Measurements from ENCODE around the gene OR2A25.
"Not testable (repeated sequence)": the region's sequence is repeated elsewhere in the genome, so short reads cannot be mapped to it uniquely, and the experiment has no call there.

OR2A25 gene, protein sequence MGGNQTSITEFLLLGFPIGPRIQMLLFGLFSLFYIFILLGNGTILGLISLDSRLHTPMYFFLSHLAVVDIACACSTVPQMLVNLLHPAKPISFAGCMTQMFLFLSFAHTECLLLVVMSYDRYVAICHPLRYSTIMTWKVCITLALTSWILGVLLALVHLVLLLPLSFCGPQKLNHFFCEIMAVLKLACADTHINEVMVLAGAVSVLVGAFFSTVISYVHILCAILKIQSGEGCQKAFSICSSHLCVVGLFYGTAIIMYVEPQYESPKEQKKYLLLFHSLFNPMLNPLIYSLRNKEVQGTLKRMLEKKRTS

DNA sequence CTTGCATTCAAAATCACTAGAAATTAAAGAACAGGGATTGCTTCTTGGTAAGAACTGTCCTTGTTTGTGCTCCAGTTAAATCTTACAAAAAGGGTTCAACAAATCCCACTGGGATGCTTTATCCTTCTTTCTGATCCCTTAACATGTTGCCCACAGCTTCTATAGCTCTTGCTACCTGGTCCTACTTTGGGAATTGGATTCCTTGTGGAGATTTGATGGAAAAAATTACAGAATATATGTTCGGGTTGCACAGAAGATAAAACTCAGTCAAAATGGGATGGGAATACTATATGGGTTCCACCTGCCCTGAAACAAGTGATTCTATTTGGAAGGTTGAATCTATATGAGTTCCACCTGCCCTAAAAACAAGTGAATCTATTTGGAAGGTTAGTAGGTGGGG is at the start of gene OR2A25:
TSS of gene OR2A25 (plus strand) at position 301 of the 400 bp plus-strand sequence. CDS start 4,409 bp downstream, outside the sequence.
- no peak for DNase-seq (ENCODE audit: low spot score)

DNA sequence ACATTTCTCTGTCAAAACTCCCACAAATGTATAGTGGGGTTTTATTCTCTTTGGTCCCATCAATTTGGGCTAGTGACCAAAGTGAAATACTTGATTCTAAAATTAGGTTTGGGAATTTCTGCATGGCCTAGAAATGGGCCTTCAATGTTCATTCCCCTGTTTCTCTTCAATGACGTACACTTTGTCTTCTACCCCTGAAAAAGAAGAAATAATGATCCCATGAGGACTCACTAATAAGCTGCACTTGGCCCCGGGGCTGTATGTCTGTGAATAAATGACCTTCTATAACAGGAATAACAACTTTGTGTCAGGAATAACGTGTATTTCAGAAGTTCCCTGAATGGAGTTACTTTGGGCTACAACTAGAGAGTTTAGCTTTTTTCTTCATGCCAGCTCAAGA is 49.3 kb upstream of the OR2A25 start:
- no peak for DNase-seq (ENCODE audit: low spot score)

DNA sequence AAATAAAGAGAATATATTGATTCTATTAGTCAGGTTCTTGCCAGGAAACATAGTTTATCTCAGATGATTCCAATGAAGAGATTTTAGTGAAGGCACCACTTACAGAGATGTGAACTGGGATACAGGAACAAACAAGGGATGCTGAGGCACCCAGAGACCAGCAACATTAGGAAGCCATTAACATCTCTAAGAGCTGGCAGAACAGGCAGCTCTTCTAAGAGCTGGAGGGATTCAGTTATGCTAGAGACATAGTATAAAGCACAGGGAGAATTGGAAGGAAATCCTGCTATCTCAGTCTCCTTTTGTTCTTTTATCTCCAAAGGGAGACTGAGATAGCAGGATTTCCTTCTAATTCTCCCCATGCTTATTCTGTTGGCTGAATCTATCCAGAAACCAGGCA is 47.4 kb upstream of the OR2A25 start:
- DNase-seq (ENCODE audit: low spot score), result no peak

DNA sequence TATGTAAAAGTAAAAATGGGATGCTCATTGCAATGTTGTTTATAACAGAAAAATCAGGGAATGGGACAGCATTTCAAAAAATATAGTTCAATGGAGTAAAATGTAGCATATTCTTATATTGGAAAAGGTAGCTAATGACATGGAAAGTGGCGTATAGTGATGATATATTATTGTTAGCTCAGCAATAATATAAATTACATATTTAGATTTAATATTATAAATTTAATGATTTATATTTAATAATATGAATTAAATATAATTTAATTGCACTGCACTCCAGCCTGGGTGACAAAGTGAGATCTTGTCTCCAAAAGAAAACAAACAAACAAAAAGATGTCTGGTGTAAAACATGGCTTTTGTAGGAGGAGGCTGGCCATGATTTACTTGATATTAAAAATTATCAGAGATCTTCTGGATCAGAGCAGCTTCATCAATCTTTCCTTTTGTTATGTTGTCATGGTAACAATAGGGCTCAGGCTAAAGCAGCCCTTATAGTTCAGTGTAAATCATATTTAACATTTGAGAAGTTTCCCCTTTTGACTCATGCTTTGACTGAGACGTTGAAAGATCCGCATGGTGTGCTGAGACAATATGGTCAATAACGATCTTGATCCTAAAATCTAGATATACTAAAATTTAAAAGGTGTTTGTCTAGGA is 46.3 kb upstream of the OR2A25 start:
- DNase-seq (ENCODE audit: low spot score), result no peak

DNA sequence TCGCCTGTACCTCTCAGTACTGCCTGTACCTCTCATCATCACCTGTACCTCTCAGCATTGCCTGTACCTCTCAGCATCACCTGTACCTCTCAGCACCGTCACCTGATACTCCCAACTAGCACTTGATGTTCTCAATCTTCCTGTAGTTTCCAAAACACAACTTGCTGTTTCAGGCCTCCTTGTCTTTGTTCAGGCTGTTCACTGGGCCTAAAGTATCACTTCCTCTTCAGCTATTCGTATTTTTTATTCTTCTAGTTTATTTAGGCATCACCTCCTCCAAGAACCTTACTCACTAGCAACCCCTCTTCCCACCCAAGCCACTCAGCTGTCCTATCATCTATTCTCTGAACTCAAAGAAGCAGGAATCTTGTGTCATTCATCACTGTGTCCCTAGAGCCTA is 45.4 kb upstream of the OR2A25 start:
- no peak for DNase-seq (ENCODE audit: low spot score)

DNA sequence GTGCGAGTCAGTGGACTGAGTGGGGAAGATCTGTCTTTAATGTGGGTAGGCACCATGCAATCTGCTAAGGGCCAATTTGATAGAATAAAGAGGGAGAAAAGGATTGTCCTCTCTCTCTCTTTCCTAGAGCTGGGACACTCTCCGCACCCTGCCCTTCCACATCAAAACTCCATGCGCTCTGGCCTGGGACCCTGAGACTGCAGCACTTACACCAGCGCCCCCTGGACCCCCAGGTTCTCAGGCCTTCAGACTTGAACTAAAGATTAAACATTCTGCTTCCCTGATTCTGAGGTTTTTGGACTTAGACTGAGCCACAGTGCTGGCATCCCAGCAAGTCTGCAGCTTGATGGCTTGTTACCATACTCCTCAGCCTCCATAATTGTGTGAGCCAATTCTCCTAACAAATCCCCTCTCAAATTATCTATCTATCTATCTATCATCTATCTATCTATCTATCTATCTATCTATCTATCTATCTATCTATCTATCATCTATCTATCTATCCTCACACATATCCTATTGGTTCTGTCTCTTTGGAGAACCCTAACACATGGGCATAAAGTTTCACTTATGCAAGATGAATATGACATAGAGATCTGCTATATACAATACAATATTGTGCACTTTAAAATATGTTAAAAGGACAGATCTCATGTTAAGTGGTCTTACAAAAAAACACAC is 43.3 kb upstream of the OR2A25 start:
- no peak for DNase-seq (ENCODE audit: low spot score)

DNA sequence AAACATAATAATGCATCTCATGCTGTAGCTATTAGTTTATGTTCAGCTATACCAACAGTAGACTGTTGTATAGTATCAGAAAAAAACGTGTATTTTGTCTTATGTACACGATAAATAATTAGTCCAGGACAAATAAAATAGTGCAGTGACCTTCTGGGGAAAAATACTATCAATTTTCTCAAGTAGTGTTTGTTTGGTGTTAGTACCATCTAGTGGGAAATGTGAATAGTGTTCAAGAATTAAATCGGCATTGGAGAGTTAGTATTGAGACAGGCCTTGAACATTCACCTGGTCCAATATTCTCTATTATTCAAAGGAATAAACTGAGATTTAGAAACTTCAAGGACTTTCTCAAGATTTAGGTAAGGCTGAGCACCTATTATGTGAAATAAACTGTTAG is 42.5 kb upstream of the OR2A25 start:
- peak; percentile 56 for DNase-seq (ENCODE audit: low spot score)

DNA sequence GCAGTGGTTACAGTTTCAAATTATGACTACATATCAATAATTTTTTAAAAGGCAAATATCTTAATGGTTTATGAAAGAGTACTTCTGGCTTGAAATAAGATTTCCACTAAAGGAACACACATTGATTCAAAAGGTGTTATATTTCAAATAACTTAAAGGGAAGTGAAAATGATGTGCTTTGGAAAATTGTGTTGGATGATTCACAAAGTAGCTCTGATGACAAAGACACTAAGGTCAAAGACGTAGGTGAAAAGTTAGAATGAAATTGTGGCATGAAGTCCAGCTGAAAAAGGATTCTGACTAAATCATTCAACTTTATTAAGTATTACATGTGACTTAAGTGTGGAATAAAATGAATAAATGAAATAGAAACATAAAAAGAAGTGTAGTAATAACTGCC is 41.6 kb upstream of the OR2A25 start:
- DNase-seq (ENCODE audit: low spot score), result no peak

DNA sequence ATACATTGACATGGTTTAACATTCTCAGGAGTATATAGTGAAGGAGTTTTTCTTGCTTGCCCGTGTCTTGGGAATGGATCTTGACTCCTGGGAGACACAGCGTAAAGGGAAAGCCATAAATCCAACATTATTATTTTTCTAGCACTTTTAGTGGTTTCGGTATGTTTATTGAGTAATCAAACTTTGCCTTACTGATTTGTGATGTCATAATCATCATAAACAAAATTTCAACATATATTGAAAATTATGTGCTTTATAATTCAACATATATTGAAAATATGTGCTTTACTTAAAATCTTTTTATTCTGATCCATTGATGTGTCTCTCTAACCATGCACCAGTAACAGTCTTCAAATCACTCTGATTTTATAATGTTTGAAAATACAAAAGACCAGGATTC is 41.1 kb upstream of the OR2A25 start:
- DNase-seq (ENCODE audit: low spot score), result no peak

DNA sequence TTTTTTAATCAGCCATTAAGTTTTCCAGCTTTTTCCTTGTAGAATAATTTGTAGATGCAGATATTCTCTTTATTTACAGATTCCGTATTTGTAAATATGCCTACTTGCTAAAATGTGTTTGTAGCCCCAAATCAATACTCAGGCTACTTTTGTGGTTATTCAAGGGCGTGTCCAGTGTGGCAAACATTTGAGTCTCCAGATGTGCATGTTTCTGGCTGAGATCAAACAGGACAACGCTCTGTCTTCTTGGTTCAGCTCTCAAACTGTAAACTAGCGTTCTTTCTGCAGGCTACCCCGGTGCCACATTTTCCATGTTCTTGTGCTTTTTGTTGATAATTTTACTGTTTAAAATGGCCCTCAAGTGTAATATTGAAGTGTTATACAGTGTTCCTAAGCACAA is 37.1 kb upstream of the OR2A25 start:
- DNase-seq (ENCODE audit: low spot score), result no peak

DNA sequence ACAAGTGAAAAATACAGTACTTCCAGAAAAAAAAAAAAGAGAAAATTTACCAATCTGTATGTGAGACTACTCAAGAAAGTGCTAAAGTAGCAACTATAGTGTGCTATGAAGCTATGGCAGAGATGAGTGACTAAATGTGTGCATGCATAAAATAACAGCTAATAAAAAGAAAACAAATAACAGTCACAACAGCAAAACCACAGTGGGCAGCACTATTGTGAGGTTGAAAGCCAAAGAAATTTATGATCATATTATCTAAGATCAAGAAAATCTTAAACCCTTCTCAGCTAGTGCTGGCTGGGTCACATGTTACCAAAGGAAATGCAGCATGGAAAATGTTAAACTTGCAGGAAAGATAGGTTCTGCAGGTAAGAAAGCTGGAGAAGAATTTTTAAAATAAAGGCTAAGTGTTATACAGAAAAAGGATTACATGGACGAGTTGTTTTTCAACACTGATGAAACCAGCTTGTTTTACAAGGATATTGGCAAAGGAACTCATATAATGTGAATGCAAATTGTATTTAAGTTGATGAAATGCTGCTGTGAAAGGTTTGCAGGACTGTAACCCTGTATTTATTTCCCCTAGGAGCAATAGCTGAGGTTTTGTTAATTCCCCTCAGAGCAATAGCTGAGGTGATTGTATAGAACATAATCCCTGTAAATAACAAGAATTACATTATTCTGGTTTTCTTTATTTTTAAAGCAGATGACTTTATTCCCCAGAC is 36.5 kb upstream of the OR2A25 start:
- DNase-seq (ENCODE audit: low spot score), result no peak

DNA sequence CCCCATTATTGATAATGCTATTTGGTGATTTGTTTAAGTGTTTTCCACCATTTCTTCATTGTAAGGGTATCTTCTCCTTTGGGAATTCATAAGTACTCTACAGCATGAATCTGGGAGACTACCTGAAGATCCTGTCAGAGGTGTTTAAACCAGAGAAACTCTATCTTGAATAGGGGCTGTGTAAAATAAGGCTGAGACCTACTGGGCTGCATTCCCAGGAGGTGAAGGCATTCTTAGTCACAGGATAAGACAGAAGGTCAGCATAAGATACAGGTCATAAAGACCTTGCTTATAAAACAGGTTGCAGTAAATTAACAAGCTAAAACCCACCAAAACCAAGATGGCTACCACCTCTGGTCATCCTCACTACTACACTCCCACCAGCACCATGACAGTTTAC is 34.2 kb upstream of the OR2A25 start:
- DNase-seq (ENCODE audit: low spot score), result no peak

DNA sequence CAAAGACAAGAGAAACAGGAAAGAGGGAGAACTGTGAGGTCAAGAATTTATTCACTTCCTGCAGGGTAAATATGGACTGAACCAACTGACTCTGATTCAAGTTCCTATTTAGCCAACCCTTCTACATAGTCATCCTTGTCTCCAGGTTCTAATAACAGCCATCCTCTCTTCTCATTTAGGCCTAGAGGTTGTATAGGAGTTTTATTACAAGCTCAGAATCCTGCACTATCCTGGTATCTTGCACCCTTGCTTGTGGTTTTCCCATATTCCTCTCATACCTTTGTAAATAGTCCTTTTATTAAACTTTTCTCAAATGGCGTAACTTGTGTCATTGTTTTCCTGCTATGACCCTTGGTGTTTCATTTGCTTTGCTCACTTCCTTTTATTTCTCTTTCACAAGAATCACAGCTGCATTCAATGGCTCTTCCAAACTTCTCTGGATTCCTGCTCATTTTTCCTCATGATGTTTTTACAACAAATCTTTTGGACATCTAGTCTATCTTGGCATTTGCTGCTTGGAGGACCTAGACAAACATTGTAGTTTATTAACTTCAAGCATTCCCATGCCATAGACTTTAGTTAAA is 33.2 kb upstream of the OR2A25 start:
- no peak for DNase-seq (ENCODE audit: low spot score)

DNA sequence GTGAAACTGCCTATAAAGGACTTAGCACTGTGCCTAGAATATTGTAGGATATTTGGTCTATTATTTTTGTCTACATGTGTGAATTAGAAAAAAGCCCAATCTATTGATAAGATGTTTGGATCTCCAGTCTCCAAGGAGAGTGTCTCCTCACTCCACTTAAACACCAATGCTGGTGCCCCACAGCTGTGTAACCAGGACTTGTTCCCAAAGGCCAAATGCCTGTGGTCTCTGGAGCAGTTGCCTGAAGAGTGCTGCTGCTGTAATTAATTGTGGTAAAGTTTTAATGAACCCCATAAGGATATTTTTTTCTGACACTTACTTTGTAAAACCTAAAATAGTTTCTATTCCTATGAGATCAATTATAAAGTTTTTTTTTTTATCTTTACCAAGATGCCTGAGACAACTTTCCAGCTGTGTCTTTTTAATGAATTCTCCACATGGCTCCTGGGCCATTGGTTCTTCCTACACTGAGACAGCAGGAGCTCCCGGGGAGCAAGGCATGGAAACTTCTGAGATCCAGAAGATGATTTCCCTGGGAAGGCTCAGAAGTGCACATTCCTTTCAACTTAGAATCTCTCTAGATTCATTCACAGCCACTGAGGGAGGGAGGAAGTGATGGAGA is 32.1 kb upstream of the OR2A25 start:
- DNase-seq (ENCODE audit: low spot score), result no peak

DNA sequence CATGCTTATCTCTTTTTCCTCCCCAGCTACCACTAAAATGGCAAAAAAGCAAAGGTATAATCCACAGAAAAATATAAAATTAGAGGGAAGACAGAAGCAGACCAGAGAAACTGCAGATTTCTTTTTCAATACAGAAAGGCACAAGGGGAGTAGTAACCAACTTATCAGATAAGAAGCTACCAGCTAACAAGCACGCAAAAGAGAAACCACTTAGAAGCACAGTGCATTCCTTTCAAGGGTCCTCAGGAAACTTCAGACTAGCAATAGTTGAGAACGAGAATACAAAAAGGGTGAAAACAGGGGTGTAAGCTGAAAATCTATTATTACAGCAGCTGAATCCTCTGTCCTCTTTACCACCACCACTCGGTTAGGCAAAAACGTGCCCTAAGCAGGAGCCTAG is 30.7 kb upstream of the OR2A25 start:
- no peak for DNase-seq (ENCODE audit: low spot score)

DNA sequence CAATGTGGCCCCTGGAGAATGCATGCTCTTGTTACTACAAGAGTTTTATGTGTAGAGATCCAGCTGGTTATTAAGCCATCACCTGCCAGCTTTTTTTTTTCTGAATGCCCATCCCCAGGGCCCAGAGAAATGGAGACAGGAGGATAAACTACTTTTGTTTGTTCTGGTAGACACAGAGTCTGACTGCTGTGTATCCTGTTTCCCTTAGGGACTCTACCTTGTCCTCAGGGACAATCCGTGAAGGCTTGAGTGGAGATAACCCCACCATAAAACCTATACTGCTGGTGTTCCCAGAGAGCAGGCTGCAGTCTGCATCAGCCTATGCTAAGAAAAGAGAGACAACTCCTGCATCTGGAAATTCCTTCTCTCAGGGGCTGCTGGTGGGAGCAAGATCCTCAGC is 21.0 kb upstream of the OR2A25 start, which contains the start of gene OR2A5:
TSS of gene OR2A5 (plus strand) at position 301 of the 400 bp plus-strand sequence. CDS start 1,454 bp downstream, outside the sequence.
- DNase-seq (ENCODE audit: low spot score), result no peak

DNA sequence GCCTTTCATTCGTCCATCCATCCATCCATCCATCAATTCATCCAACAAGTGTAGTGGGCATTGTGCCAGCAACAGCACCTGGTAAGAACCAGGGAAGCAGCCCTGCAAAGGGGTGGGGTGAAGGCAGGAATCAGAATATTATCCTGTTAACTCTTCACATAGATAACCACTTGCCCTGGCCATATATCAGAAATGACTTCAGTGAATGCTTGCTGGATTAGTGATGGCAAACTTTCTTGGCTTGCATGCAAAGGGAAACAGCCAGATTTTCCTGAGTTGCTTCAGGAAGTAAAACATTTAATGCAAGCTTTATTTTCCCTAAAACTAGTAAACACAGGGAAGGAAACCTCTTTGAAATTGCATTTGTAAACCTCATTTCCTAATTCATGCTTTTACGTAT is 20.1 kb upstream of the OR2A25 start:
- no peak for DNase-seq (ENCODE audit: low spot score)

DNA sequence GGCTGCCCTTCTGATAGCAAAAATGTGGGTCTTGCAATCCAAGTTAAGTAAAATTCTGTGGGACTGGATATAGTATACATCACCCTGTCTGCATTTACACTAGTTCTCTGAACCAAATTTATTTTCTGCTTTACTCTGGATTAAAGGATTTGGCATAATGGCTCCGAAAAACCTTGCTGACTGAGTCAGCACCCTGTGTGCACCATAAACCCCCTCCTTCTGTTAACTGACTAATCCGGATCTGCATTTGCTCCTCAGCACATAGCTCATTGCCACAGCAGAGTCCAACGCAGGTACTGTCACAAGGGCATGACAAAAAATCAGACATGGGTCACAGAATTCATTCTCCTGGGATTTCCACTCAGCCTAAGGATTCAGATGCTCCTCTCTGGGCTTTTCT is 19.5 kb upstream of the OR2A25 start:
- DNase-seq (ENCODE audit: low spot score), result no peak

DNA sequence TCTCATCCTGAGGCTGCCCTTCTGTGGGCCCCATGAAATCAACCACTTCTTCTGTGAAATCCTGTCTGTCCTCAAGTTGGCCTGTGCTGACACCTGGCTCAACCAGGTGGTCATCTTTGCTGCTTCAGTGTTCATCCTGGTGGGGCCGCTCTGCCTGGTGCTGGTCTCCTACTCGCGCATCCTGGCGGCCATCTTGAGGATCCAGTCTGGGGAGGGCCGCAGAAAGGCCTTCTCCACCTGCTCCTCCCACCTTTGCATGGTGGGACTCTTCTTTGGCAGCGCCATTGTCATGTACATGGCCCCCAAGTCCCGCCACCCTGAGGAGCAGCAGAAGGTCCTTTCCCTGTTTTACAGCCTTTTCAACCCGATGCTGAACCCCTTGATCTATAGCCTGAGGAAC is 18.7 kb upstream of the OR2A25 start:
- not testable (repeated sequence) for DNase-seq (ENCODE audit: low spot score)

DNA sequence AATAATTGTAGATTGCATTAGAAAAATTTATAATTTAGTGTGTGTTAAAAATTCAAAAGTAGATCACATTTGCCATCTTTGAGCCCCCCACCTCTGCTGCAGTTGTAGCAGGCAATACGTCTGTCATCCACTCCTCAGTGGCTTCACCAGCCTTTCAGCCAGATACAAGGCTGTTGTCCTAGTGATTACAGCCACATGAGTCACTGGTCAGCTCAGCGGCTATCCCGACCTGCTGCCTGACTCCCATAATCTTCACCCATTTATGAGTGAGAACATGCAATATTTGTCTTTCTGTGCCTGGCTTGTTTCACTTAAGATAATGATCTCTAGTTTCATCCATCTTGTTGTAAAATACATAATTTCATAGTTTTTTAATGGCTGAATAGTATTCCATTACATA is 11.7 kb upstream of the OR2A25 start:
- DNase-seq (ENCODE audit: low spot score), result no peak

DNA sequence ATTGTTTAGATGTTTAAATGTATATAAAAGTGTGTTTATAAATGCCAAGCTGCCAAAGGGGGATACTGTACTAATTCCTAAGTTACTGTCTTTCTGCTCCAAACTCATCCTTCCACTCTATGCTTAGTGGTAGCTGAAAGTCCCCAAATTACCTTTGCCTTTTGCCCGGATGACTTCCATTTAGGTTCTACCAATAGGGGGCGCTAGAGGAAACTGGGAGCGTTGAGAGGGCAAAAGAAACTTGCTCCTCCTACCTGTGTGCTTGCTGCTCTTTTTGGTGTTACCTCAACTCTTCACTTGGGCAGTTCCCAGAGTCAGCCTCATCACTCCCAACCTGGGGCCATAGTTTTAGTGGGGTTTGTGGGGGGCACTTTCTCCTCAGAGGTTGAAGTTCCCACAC is 5.9 kb upstream of the OR2A25 start:
- DNase-seq (ENCODE audit: low spot score), result no peak

DNA sequence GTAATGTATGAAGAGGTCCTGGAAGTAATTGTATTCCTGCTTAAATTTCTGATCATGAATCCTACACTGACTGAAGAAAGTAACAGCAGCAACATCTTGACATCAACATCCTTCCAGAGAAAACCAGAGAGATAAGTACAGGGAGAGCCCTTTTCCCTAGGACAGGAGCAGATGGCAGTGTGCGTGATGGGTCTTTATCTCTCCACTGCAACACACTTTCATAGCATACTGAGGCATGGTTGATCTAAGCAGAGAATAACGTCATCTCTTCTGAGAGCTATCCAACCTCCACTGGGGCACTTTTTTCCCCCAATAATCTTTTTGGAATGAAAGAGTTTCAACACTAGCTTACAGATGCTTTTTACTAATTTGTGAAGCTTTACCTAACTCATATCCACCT is 342 bp downstream of the OR2A25 start:
- DNase-seq (ENCODE audit: low spot score), result no peak

All from pons (tissue), 1 donor.